GM12865 (cell line): ENCODE measurements around the gene DCTN4.
"Not testable (repeated sequence)": the region's sequence is repeated elsewhere in the genome, so short reads cannot be mapped to it uniquely, and the experiment has no call there.

Source experiments
- DNase-seq: peaks from one replicate; pipeline ENCODE4 v3.0.0; 2010; ENCODE audit warnings: low read depth
- H3K4me3 ChIP-seq: 2 replicates; pipeline ENCODE4 v1.5.1; 2011; ENCODE audit warnings: mild to moderate bottlenecking, low read depth, low read length, control low read depth
- CTCF ChIP-seq: IDR thresholded peaks from 2 replicates; pipeline ENCODE4 v1.5.1; 2011; ENCODE audit warnings: low read length, control low read depth, low read depth, inconsistent platforms; ENCODE audit not compliant: insufficient read depth; ENCODE audit errors: missing control alignments

The DCTN4 gene

GRCh38 chr5:150758531-150759333 is at the start of gene DCTN4:
TSS of gene DCTN4 (minus strand) at chr5:150759017. CDS start at chr5:150758993, 24 bp downstream.
- H3K4me3 ChIP-seq, result peak within 1 kb of the TSS; percentile 98
- no peak for TF ChIP-seq CTCF
- peak; percentile 98 for DNase-seq

DNA sequence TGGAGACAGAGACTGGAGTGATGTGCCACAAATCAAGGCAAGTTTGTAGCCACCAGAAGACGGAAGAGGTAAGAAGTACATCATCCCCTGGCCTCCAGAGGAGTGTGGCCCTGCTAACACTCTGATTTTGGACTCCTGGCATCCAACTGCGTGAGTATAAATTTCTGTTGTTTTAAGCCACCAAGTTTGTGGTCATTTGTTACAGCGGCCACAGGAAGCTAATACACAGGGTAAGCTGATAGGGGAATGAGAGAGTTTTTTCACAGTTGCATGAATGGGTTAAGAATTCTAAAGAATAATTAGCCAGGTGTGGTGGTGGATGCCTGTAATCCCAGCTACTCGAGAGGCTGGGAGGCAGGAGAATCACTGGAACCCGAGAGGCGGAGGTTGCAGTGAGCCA is 45.6 kb upstream of the DCTN4 start:
- no peak for DNase-seq
- no peak for TF ChIP-seq CTCF
- no peak overlapping the region for H3K4me3 ChIP-seq

GRCh38 chr5:150801117-150801927 is 42.5 kb upstream of the DCTN4 start:
- TF ChIP-seq CTCF, result peak; percentile 29
- no peak overlapping the region for H3K4me3 ChIP-seq
- peak; percentile 60 for DNase-seq

- H3K4me3 ChIP-seq, result no peak overlapping the region
- no peak for TF ChIP-seq CTCF
- no peak for DNase-seq
These were observed 38.6 kb upstream of the DCTN4 start for GRCh38 chr5:150797384-150797783.

DNA sequence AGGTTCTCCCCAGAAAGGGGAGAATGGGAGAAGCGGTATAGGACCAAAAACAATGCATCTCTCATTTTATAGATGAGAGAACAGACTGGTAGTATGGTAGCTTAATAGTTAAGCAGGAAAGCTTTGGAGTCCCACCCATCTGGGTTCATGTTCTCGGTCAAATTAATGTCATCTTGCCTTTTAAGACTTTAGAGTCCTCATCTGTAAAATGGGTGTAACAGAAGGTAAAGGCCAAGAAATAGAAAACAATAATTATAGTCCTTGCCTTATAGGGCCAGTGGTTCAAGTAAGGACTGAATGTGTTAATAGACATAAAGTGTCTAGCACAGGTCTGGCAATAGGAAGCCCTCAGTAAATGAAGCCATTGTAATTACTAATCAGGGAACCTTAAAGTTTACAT is 36.1 kb upstream of the DCTN4 start:
- no peak overlapping the region for H3K4me3 ChIP-seq
- TF ChIP-seq CTCF, result no peak
- no peak for DNase-seq

DNA sequence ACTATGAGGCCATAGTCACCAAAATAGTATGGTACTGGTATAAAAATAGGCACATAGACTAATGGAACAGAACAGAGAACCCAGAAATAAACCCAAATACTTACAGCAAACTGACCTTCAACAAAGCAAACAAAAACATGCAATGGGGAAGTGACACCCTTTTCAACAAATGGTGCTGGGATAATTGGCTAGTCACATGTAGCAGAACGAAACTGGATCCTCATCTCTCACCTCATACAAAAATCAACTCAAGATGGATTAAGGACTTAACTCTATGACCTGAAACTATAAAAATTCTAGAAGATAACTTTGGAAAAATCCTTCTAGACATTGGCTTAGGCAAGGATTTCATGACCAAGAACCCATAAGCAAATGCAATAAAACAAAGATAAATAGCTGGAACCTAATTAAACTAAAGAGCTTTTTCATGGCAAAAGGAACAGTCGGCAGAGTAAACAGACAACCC is 34.6 kb upstream of the DCTN4 start:
- H3K4me3 ChIP-seq, DNase-seq: not testable (repeated sequence)

- TF ChIP-seq CTCF, result no peak
- H3K4me3 ChIP-seq, result no peak overlapping the region
- DNase-seq, result no peak
These were observed 32.7 kb upstream of the DCTN4 start for GRCh38 chr5:150791536-150791935.
